ENCODE data around the gene FCAR. TPM values are rescaled to one million over a fixed set of nuclear protein-coding genes. Genes with fewer than 3 reads are reported as not detected.

The FCAR gene
- total RNA-seq (2022; extraction: Qiagen RNA extraction) = not detected in 5 replicates

DNA sequence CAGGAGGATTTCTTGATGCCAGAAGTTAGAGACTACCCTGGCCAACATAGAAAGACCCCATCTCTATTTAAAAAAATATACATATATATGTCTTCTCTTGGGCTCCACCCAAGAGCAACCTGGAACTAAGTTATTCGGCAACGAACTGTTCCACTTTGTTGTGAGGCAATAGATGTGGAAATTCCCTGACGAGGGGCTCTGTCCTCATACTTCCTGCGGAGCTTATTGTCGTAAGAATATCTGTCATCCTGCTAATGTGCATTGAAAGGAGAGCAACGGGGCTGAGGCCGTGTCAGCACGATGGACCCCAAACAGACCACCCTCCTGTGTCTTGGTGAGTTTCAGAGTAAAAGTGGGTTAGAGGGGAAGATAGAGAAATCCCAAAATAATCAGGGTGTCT lies at the start of gene FCAR:
Gene FCAR (plus strand): TSS at position 246 of the 400 bp plus-strand sequence. CDS start 55 bp downstream, at position 301.

DNA sequence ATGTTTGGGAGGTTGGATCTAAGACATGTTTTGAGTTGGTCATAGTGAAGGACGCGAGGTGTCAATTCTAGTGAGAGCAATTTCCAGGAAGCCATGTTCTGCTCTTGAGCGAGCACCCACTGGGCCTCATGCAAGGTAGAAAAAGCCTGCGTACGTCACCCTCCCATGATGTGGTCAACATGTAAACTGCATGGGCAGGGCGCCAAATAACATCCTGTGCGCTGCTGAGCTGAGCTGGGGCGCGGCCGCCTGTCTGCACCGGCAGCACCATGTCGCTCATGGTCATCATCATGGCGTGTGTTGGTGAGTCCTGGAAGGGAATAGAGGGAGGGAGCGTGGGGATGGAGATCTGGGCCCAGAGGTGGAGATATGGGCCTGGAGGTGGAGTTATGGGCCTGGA lies 41.5 kb upstream of the FCAR start, which contains the start of gene KIR2DS4:
Gene KIR2DS4 (plus strand): TSS at position 181 of the 400 bp plus-strand sequence.

DNA sequence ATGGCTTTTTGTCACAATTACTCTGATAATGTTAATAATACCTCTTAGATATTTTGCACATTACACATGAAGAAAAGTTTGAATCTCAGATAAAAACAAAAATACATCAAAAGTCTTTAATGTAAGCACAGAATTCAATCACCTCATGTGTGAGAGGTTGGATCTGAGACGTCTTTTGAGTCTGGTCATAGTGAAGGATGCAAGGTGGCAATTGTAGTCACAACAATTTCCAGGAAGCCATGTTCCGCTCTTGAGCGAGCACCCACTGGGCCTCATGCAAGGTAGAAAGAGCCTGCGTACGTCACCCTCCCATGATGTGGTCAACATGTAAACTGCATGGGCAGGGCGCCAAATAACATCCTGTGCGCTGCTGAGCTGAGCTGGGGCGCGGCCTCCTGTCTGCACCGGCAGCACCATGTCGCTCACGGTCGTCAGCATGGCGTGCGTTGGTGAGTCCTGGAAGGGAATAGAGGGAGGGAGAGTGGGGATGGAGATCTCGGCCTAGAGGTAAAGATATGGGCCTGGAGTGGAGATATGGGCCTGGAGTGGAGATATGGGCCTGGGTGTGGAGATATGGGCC lies 23.9 kb upstream of the FCAR start, which contains the start of gene KIR3DL2:
Gene KIR3DL2 (plus strand): TSS at position 383 of the 580 bp plus-strand sequence. CDS start 33 bp downstream, at position 416.

DNA sequence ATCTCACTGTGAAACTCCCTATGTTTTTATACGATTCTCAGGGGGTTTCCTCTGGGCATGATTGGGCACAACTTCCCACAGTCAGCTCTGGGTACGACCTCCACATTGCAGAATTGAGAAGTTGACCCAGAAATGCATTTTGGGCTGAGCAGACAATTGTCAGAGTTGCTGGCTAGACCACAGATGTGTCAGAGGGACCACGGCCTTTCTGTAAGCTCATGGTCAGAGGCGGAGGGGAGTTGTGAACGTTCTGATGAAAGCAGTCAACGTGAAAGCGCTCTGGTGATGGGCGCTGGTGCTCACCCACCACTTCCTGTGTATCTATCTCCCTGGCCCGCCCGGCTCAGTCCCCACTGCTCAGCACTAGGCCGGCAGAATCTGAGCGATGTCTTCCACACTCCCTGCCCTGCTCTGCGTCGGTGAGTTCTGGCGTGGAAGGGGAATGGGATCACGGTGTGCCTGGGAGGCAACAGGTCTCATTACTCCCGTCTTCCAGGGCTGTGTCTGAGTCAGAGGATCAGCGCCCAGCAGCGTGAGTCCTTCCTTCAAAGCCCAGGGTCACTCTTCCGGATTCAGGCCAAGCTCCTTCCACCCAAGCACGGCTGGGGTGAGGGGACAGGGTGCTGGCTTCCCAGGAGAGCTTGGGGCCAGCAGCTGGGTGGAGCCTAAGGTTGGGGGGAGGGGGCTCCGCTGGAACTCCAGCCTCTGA lies 31.9 kb downstream of the FCAR start, which contains the start of gene NCR1:
Gene NCR1 (plus strand): TSS at position 346 of the 709 bp plus-strand sequence. CDS start 40 bp downstream, at position 386.

Other genes with a start within 250 kb of the FCAR start
- 0.02 to 0.03 TPM in 2 of 5 replicates, not detected in the others for gene LILRB1, start 243.8 kb upstream of the FCAR start, total RNA-seq (2022; extraction: Qiagen RNA extraction)
- gene LILRB4, start 211.2 kb upstream of the FCAR start, total RNA-seq (2022; extraction: Qiagen RNA extraction) = not detected in 5 replicates
- gene KIR3DL3, start 149.8 kb upstream of the FCAR start, total RNA-seq (2022; extraction: Qiagen RNA extraction) = not detected in 5 replicates
- not detected in 5 replicates for gene KIR2DL3, start 135.7 kb upstream of the FCAR start, total RNA-seq (2022; extraction: Qiagen RNA extraction)
- not detected in 5 replicates for gene KIR2DL1, start 104.4 kb upstream of the FCAR start, total RNA-seq (2022; extraction: Qiagen RNA extraction)
- not detected in 5 replicates for gene KIR2DL4, start 70.6 kb upstream of the FCAR start, total RNA-seq (2022; extraction: Qiagen RNA extraction)
- gene KIR3DL1, start 57.8 kb upstream of the FCAR start, total RNA-seq (2022; extraction: Qiagen RNA extraction) = not detected in 5 replicates
- gene KIR2DS4, start 41.6 kb upstream of the FCAR start, total RNA-seq (2022; extraction: Qiagen RNA extraction) = not detected in 5 replicates
- not detected in 5 replicates for gene KIR3DL2, start 23.8 kb upstream of the FCAR start, total RNA-seq (2022; extraction: Qiagen RNA extraction)
- not detected in 5 replicates for gene NCR1, start 31.9 kb downstream of the FCAR start, total RNA-seq (2022; extraction: Qiagen RNA extraction)
- gene NLRP7, start 73.3 kb downstream of the FCAR start, total RNA-seq (2022; extraction: Qiagen RNA extraction) = 0.01 to 0.13 TPM (median 0.02 TPM) in 3 of 5 replicates, not detected in the others
- 24.7 to 26.9 TPM (median 25.3 TPM) in 5 replicates for gene NLRP2, start 92.1 kb downstream of the FCAR start, total RNA-seq (2022; extraction: Qiagen RNA extraction)
- 0.04 to 0.23 TPM (median 0.07 TPM) in 5 replicates for gene GP6, start 164.0 kb downstream of the FCAR start, total RNA-seq (2022; extraction: Qiagen RNA extraction)
- 16.3 to 22.1 TPM (median 20.4 TPM) in 5 replicates for gene RDH13, start 188.9 kb downstream of the FCAR start, total RNA-seq (2022; extraction: Qiagen RNA extraction)
- gene EPS8L1, start 201.6 kb downstream of the FCAR start, total RNA-seq (2022; extraction: Qiagen RNA extraction) = 3.2 to 6.5 TPM (median 5.6 TPM) in 5 replicates
- gene PPP1R12C, start 243.4 kb downstream of the FCAR start, total RNA-seq (2022; extraction: Qiagen RNA extraction) = 55.2 to 86.5 TPM (median 80.7 TPM) in 5 replicates